Transverse colon (tissue), 4 donors: ENCODE data around the gene TMEM95. TPM values are rescaled to one million over a fixed set of nuclear protein-coding genes. Genes with fewer than 3 reads are reported as not detected.
A peak's percentile ranks its signal among the peaks of the same experiment; 100 is the strongest.

ENCODE experiments used
- DNase-seq: peaks from one replicate; pipeline ENCODE4 v3.0.0-alpha.2; 2019
- H3K27ac ChIP-seq, 4 donors: fragments of 200-600 bp; sonication (generic); 2 replicates each; pipeline ENCODE4 v1.5.1; 2016 to 2018; ENCODE audit warnings: inconsistent platforms in 4 of 4
- H3K27me3 ChIP-seq: fragments of 200-600 bp; sonication (generic); 2 replicates; pipeline ENCODE4 v1.5.1; 2017; ENCODE audit warnings: inconsistent platforms
- H3K36me3 ChIP-seq, 4 donors: fragments of 200-600 bp; sonication (generic); 2 replicates each; pipeline ENCODE4 v1.5.1; 2017 to 2019; ENCODE audit warnings: inconsistent platforms in 4 of 4
- H3K4me1 ChIP-seq, 4 donors: fragments of 200-600 bp; sonication (generic); 2 replicates each; pipeline ENCODE4 v1.5.1; 2017 to 2020; ENCODE audit warnings: inconsistent platforms in 4 of 4
- H3K4me3 ChIP-seq, 4 donors: fragments of 200-600 bp; sonication (generic); 1 replicate in 1 of 4; 2 replicates in 3 of 4; pipeline versions ENCODE4 v1.5.1 to v1.6.1; 2017 to 2019; ENCODE audit warnings: inconsistent platforms in 4 of 4
- H3K9me3 ChIP-seq, 2 donors: fragments of 200-600 bp; sonication (generic); 2 replicates each; pipeline ENCODE4 v1.5.1; 2017 to 2019; ENCODE audit warnings: inconsistent platforms in 2 of 2
- CTCF ChIP-seq, 5 experiments: fragments of 200-600 bp in 3 of 5; fragments of 450-650 bp in 2 of 5; sonication (generic) in 3 of 5; IDR thresholded peaks; 1 replicate in 2 of 5; 2 replicates in 3 of 5; pipeline ENCODE4 v1.5.1; 2016 to 2017; ENCODE audit warnings: antibody characterized with exemption in 5 of 5, inconsistent platforms in 3 of 5, mild to moderate bottlenecking in 2 of 5, moderate library complexity in 1 of 5
- EP300 ChIP-seq: sonication (generic); formaldehyde crosslinking; IDR thresholded peaks from one replicate; pipeline ENCODE4 v1.6.1; 2017; ENCODE audit warnings: antibody characterized with exemption, low read depth
- POLR2A ChIP-seq: fragments of 450-650 bp; IDR thresholded peaks from one replicate; pipeline ENCODE4 v1.6.1; 2016; ENCODE audit warnings: antibody characterized with exemption, mild to moderate bottlenecking, moderate library complexity
- POLR2AphosphoS5 ChIP-seq, 3 donors: sonication (generic); formaldehyde crosslinking; IDR thresholded peaks; one replicate each; pipeline ENCODE4 v1.6.1; 2016; ENCODE audit warnings: antibody characterized with exemption in 3 of 3
- whole genome bisulfite sequencing, 2 donors: methylation state at CpG; one replicate each; pipeline ENCODE4 v1.1.5; 2018; ENCODE audit warnings: low coverage in 1 of 2; 5-methylcytosine and 5-hydroxymethylcytosine counted together
- in situ Hi-C, 4 donors: fragments of 200-750 bp; cut with MboI; loops; one replicate each; pipeline versions ENCODE4 v1.15.0 to v1.15.1; 2017; ENCODE audit warnings: low sequenced_read_pairs in 3 of 4, low pct_ligation_motif_present in 1 of 4, low pct_unique_long_range_greater_than_20kb in 1 of 4
- intact Hi-C: fragments of 100-400 bp; cut with DNase I; formaldehyde crosslinking; loops from one replicate; pipeline ENCODE4 v1.15.1; 2023; ENCODE audit warnings: low total_unique reads
- total RNA-seq, 4 donors: library from RNA; depleted of rRNA; stranded (reverse); fragments of >200 nt; gene quantifications; one replicate each; pipeline ENCODE4 v1.1.0, GENCODE V29; 2016

The TMEM95 gene
- total RNA-seq, 4 donors from 2014 or later, result not detected

GRCh38 chr17:7379134-7379533 is 24.2 kb downstream of the TMEM95 start:
- in situ Hi-C loops, result no loop called here

GRCh38 chr17:7380321-7380720 is 25.4 kb downstream of the TMEM95 start:
- in situ Hi-C loops, result no loop called here
- no peaks in the 10 kb centered on the region for H3K27me3 ChIP-seq
- TF ChIP-seq POLR2AphosphoS5 (IDR thresholded peaks at IDR 0.05) (no peak), POLR2A (no peak), CTCF (IDR thresholded peaks at IDR 0.05) (no peak), EP300 (no peak)
- 43% methylated on average over 7 of the region's 7 CpGs; no CpG with 5 or more reads in 1 of the 2 donors for WGBS, 2 donors
- peak; percentile 68 for DNase-seq
- H3K4me1 ChIP-seq, result peaks cover 6 to 22% (median 22%) of the 10 kb centered on the region in 4 donors
- H3K36me3 ChIP-seq, result no peaks in the 10 kb centered on the region
- intact Hi-C loops, result no loop called here
- H3K9me3 ChIP-seq, result no peaks in the 10 kb centered on the region
- peak overlapping the region; percentile 74 to 85 (median 81) for H3K27ac ChIP-seq
- peak overlapping the region in 3 of 4 donors; percentile 53 to 66 (median 53) for H3K4me3 ChIP-seq

More at GRCh38 chr17:7379134-7379533, 24.2 kb downstream of the TMEM95 start:
- Histone ChIP-seq H3K27ac (no peak overlapping the region), H3K27me3 (no peaks in the 10 kb centered on the region), H3K4me1 (peaks cover 6 to 22% (median 21%) of the 10 kb centered on the region in 4 donors), H3K9me3 (no peaks in the 10 kb centered on the region), H3K36me3 (no peaks in the 10 kb centered on the region), H3K4me3 (no peak overlapping the region)
- 95 to 97% methylated on average over 3 of the region's 3 CpGs for WGBS, 2 donors
- TF ChIP-seq EP300 (no peak), POLR2A (no peak), CTCF (IDR thresholded peaks at IDR 0.05) (no peak), POLR2AphosphoS5 (IDR thresholded peaks at IDR 0.05) (no peak)
- intact Hi-C loops, result no loop called here
- no peak for DNase-seq

- in situ Hi-C loops, result no loop called here
Observed at GRCh38 chr17:7380855-7381683, 26.1 kb downstream of the TMEM95 start, which contains the start of gene TNK1. Gene TNK1 (plus strand): TSS chr17:7381089. CDS start chr17:7382927, 1,838 bp downstream.

More at GRCh38 chr17:7380855-7381683, 26.1 kb downstream of the TMEM95 start, which contains the start of gene TNK1:
- Histone ChIP-seq H3K36me3 (no peaks in the 10 kb centered on the region), H3K27ac (peak within 1 kb of the TSS; percentile 74 to 85 (median 81)), H3K9me3 (no peaks in the 10 kb centered on the region), H3K4me3 (peak within 1 kb of the TSS; percentile 21 to 66 (median 53)), H3K4me1 (peaks cover 6 to 22% (median 22%) of the 10 kb centered on the region in 4 donors), H3K27me3 (no peaks in the 10 kb centered on the region)
- intact Hi-C loops, result no loop called here
- 5 to 8% methylated on average over 9 to 48 of the region's 52 CpGs for WGBS, 2 donors
- TF ChIP-seq POLR2AphosphoS5 (IDR thresholded peaks at IDR 0.05), result peak; percentile 69 to 94 (median 90)
- TF ChIP-seq POLR2A, result peak; percentile 91
- TF ChIP-seq CTCF (IDR thresholded peaks at IDR 0.05), result no peak
- TF ChIP-seq EP300, result no peak
- peak; percentile 87 for DNase-seq
